SK-N-SH (cell line): Measurements from ENCODE around the gene GPN2. TPM values are rescaled to one million over a fixed set of nuclear protein-coding genes. Genes with fewer than 3 reads are reported as not detected.

Experiments
- CTCF ChIA-PET: fragments of 300-600, 350-600 bp; formaldehyde crosslinking; extraction: SDS; loops from one replicate; lab custom pipeline; 2021; lab: Yijun Ruan, JAX
- POLR2A ChIA-PET: fragments of 350-600 bp; sonication (Branson Sonifier 250); formaldehyde crosslinking; extraction: SDS; loops from one replicate; lab custom pipeline; 2020; ENCODE audit warnings: antibody characterized with exemption, inconsistent platforms; lab: Yijun Ruan, JAX
- DNase-seq: peaks from one replicate; pipeline ENCODE4 v3.0.0; 2012
- H2AFZ ChIP-seq: fragments of 200-600 bp; sonication (generic); 2 replicates; pipeline ENCODE4 v1.8.1; 2016; ENCODE audit warnings: antibody characterized with exemption, mild to moderate bottlenecking, low read depth
- H3F3A ChIP-seq: fragments of 200-600 bp; sonication (generic); replicated peaks from 2 replicates; pipeline ENCODE3; 2016; ENCODE audit warnings: antibody characterized with exemption, mild to moderate bottlenecking; ENCODE audit not compliant: insufficient read depth
- H3K27ac ChIP-seq, 2 experiments: fragments of 200-500 bp in 1 of 2; fragments of 200-600 bp in 1 of 2; sonication (Bioruptor generic) in 1 of 2; sonication (generic), shearing (Covaris generic) in 1 of 2; 2 replicates each; pipeline versions ENCODE4 v1.5.1 to v1.6.1; 2014 to 2016; ENCODE audit warnings: low read depth in 2 of 2, inconsistent platforms in 1 of 2, low read length in 1 of 2, mild to moderate bottlenecking in 1 of 2, mixed read lengths in 1 of 2
- H3K27me3 ChIP-seq: fragments of 200-600 bp; sonication (generic), shearing (Covaris generic); 2 replicates; pipeline ENCODE4 v1.6.1; 2016; ENCODE audit warnings: mixed run types; ENCODE audit not compliant: insufficient read depth
- H3K36me3 ChIP-seq, 2 experiments: fragments of 200-500 bp in 1 of 2; fragments of 200-600 bp in 1 of 2; sonication (Bioruptor generic) in 1 of 2; sonication (generic) in 1 of 2; replicated peaks in 1 of 2; 2 replicates each; pipeline versions ENCODE3 to v1.5.1; 2014 to 2016; ENCODE audit warnings: low read length in 1 of 2, mild to moderate bottlenecking in 1 of 2; ENCODE audit not compliant: insufficient read depth in 2 of 2, control insufficient read depth in 1 of 2
- H3K4me1 ChIP-seq, 2 experiments: fragments of 200-500 bp in 1 of 2; fragments of 200-600 bp in 1 of 2; sonication (Bioruptor generic) in 1 of 2; sonication (generic), shearing (Covaris generic) in 1 of 2; 2 replicates each; pipeline versions ENCODE4 v1.5.1 to v1.6.1; 2014 to 2016; ENCODE audit warnings: low read depth in 1 of 2, low read length in 1 of 2, mixed run types in 1 of 2; ENCODE audit not compliant: insufficient read depth in 2 of 2, control insufficient read depth in 1 of 2
- H3K4me2 ChIP-seq: fragments of 200-600 bp; sonication (generic), shearing (Covaris generic); 2 replicates; pipeline ENCODE4 v1.6.1; 2017; ENCODE audit warnings: mixed run types
- H3K4me3 ChIP-seq, 2 experiments: fragments of 200-500 bp in 1 of 2; fragments of 200-600 bp in 1 of 2; sonication (Bioruptor generic) in 1 of 2; sonication (generic), shearing (Covaris generic) in 1 of 2; 2 replicates each; pipeline versions ENCODE4 v1.5.1 to v1.8.1; 2014 to 2016; ENCODE audit warnings: low read depth in 2 of 2, inconsistent platforms in 1 of 2, low read length in 1 of 2, mild to moderate bottlenecking in 1 of 2, mixed read lengths in 1 of 2, moderate library complexity in 1 of 2
- H3K79me2 ChIP-seq: fragments of 200-600 bp; sonication (generic); 2 replicates; pipeline ENCODE4 v1.8.1; 2017; ENCODE audit warnings: mild to moderate bottlenecking; ENCODE audit not compliant: insufficient read depth
- H3K9ac ChIP-seq: fragments of 200-600 bp; sonication (generic); 2 replicates; pipeline ENCODE4 v1.6.1; 2017; ENCODE audit warnings: mixed run types
- H3K9me2 ChIP-seq: fragments of 200-600 bp; sonication (generic); 2 replicates; pipeline ENCODE4 v1.6.1; 2017; ENCODE audit warnings: mixed run types
- H3K9me3 ChIP-seq: fragments of 200-600 bp; sonication (generic); 2 replicates; pipeline ENCODE4 v1.6.1; 2017; ENCODE audit warnings: mixed run types, mild to moderate bottlenecking, moderate library complexity
- H4K20me1 ChIP-seq: fragments of 200-600 bp; sonication (generic); 2 replicates; pipeline ENCODE4 v1.6.1; 2017; ENCODE audit warnings: mild to moderate bottlenecking, mixed run types; ENCODE audit not compliant: insufficient read depth
- ELF1 ChIP-seq: IDR thresholded peaks from 2 replicates; pipeline ENCODE4 v1.4.0; 2012
- EP300 ChIP-seq, 2 experiments: IDR thresholded peaks; 2 replicates each; pipeline versions ENCODE4 v1.4.0 to v1.6.1; 2012; ENCODE audit warnings: borderline replicate concordance in 1 of 2, low read depth in 1 of 2, low read length in 1 of 2
- EZH2phosphoT487 ChIP-seq: fragments of 200-600 bp; sonication (generic); IDR thresholded peaks from 2 replicates; pipeline ENCODE4 v1.6.1; 2017; ENCODE audit warnings: low read depth, mixed run types, mild to moderate bottlenecking, antibody characterized with exemption, moderate library complexity, borderline replicate concordance
- FOSL2 ChIP-seq: IDR thresholded peaks from 2 replicates; pipeline ENCODE4 v1.4.0; 2012; ENCODE audit warnings: low read depth, mild to moderate bottlenecking, moderate library complexity, borderline replicate concordance
- GATA2 ChIP-seq: sonication (generic); formaldehyde crosslinking; IDR thresholded peaks from 2 replicates; pipeline ENCODE4 v1.5.0; 2020; ENCODE audit warnings: mild to moderate bottlenecking, missing genetic modification reagents
- MXI1 ChIP-seq: IDR thresholded peaks from 2 replicates; pipeline ENCODE4 v1.6.1; 2012; ENCODE audit warnings: mild to moderate bottlenecking, low read depth, low read length, improper control_type of control experiment
- NFIC ChIP-seq: IDR thresholded peaks from 2 replicates; pipeline ENCODE4 v1.4.0; 2012; ENCODE audit warnings: borderline replicate concordance
- POLR2AphosphoS5 ChIP-seq: IDR thresholded peaks from 2 replicates; pipeline ENCODE4 v1.6.1; 2012; ENCODE audit warnings: low read depth, low read length
- RAD21 ChIP-seq: IDR thresholded peaks from 2 replicates; pipeline ENCODE4 v1.6.1; 2012; ENCODE audit warnings: mild to moderate bottlenecking, low read length
- SIN3A ChIP-seq: IDR thresholded peaks from 2 replicates; pipeline ENCODE4 v1.6.1; 2012; ENCODE audit warnings: low read depth, mild to moderate bottlenecking, low read length, moderate library complexity, borderline replicate concordance
- SMC3 ChIP-seq: IDR thresholded peaks from 2 replicates; pipeline ENCODE4 v1.6.1; 2012; ENCODE audit warnings: low read depth, low read length, improper control_type of control experiment
- TAF1 ChIP-seq: IDR thresholded peaks from 2 replicates; pipeline ENCODE4 v1.6.1; 2012; ENCODE audit warnings: low read depth, mild to moderate bottlenecking, low read length, moderate library complexity, borderline replicate concordance
- TEAD4 ChIP-seq: IDR thresholded peaks from 2 replicates; pipeline ENCODE4 v1.4.0; 2012; ENCODE audit warnings: mild to moderate bottlenecking, borderline replicate concordance; ENCODE audit not compliant: insufficient read depth
- YY1 ChIP-seq: IDR thresholded peaks from 2 replicates; pipeline ENCODE4 v1.4.0; 2012; ENCODE audit warnings: low read depth, mild to moderate bottlenecking
- WGBS: methylation state at CpG from one replicate; pipeline ENCODE4 v1.1.6; 2017; ENCODE audit warnings: low lambda C conversion rate; 5-methylcytosine and 5-hydroxymethylcytosine counted together
- polyA plus RNA-seq, 3 experiments: library from polyadenylated mRNA; depleted of rRNA; stranded (reverse); fragments of >200 nt; gene quantifications; 2 replicates each; pipeline ENCODE4 v1.2.3, GENCODE V29; 2012
- TF ChIP-seq, protein P1 (sequence below): IDR thresholded peaks from 2 replicates; pipeline ENCODE4 v1.4.0; 2012; ENCODE audit warnings: low read depth
- TF ChIP-seq, protein P2 (sequence below): IDR thresholded peaks from 2 replicates; pipeline ENCODE4 v1.6.1; 2012; ENCODE audit warnings: mild to moderate bottlenecking, low read depth, low read length, moderate library complexity
- TF ChIP-seq, protein P3 (sequence below): IDR thresholded peaks from 2 replicates; pipeline ENCODE4; 2012
- TF ChIP-seq, protein P4 (sequence below): IDR thresholded peaks from 2 replicates; pipeline ENCODE4 v1.4.0; 2012; ENCODE audit warnings: low read depth, borderline replicate concordance

Gene GPN2
- polyA plus RNA-seq, 1 of the 3 experiments (the other 2 are of a cell fraction): 24.0 TPM

DNA sequence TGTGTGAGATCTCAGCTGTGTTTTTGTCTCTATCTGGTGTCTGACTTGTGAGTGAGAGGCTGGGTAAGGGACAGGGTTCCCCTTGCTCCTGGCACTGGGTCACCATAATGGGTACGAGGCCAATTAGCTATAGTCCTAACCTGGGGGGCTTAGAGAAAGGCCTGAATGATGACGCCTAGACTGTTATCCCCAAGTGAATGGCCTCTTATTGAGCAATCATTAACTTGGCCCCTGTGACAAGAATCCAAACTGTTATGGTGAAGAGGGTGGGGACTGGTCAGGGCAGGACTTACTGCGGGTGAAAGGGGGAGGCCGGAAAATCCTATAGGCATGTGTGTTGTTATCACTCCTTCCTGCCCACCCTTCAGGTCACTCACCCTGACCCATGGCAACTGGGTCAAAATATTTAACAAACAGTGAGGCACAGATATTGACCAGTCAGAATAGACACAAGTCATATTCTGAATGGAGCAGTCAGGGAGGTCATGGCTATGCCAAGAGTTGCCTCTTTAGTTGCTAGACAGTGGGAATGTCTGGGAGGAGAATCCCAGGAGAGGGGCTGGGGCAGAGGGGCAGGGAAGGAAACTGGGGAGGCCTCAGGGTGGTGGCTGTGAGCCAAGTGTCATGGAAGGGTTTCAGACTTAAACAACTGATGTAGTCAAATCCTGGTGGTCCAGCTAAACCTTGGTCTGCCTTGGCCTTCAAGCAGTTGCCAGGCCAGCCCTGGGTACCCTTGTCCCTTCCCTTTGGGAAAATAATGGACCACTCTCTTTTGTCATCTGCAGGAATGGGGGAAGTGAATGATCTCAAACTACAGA, 20.5 kb upstream of the GPN2 start:
- Histone ChIP-seq H3K9me3 (no peaks in the 10 kb centered on the region), H3K4me3 (no peak overlapping the region), H3K4me2 (no peak overlapping the region), H3K27me3 (no peaks in the 10 kb centered on the region; the same call in 1 of the 2 replicates), H3F3A (no peaks in the 10 kb centered on the region), H3K79me2 (no peaks in the 10 kb centered on the region), H2AFZ (no peak overlapping the region), H3K9me2 (no peaks in the 10 kb centered on the region), H4K20me1 (no peaks in the 10 kb centered on the region), H3K27ac (no peak overlapping the region)
- 74% methylated on average over 4 of the region's 4 CpGs for WGBS
- ChIA-PET CTCF (no interaction called here), POLR2A (no interaction called here)
- DNase-seq: no peak
- TF ChIP-seq ELF1 (no peak), EZH2phosphoT487 (no peak), GATA2 (CRISPR knock-in tag) (no peak), RAD21 (no peak), YY1 (no peak), POLR2AphosphoS5 (no peak), TAF1 (no peak), EP300 (IDR thresholded peaks at IDR 0.05; ENCODE audit: borderline replicate concordance in 1 of 2, low read depth in 1 of 2, low read length in 1 of 2) (no peak), MXI1 (no peak), NFIC (no peak), TEAD4 (no peak), SIN3A (no peak), FOSL2 (no peak), SMC3 (no peak)
- TF ChIP-seq, protein P1, sequence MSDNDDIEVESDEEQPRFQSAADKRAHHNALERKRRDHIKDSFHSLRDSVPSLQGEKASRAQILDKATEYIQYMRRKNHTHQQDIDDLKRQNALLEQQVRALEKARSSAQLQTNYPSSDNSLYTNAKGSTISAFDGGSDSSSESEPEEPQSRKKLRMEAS: no peak
- TF ChIP-seq, protein P2, sequence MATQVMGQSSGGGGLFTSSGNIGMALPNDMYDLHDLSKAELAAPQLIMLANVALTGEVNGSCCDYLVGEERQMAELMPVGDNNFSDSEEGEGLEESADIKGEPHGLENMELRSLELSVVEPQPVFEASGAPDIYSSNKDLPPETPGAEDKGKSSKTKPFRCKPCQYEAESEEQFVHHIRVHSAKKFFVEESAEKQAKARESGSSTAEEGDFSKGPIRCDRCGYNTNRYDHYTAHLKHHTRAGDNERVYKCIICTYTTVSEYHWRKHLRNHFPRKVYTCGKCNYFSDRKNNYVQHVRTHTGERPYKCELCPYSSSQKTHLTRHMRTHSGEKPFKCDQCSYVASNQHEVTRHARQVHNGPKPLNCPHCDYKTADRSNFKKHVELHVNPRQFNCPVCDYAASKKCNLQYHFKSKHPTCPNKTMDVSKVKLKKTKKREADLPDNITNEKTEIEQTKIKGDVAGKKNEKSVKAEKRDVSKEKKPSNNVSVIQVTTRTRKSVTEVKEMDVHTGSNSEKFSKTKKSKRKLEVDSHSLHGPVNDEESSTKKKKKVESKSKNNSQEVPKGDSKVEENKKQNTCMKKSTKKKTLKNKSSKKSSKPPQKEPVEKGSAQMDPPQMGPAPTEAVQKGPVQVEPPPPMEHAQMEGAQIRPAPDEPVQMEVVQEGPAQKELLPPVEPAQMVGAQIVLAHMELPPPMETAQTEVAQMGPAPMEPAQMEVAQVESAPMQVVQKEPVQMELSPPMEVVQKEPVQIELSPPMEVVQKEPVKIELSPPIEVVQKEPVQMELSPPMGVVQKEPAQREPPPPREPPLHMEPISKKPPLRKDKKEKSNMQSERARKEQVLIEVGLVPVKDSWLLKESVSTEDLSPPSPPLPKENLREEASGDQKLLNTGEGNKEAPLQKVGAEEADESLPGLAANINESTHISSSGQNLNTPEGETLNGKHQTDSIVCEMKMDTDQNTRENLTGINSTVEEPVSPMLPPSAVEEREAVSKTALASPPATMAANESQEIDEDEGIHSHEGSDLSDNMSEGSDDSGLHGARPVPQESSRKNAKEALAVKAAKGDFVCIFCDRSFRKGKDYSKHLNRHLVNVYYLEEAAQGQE: no peak
- TF ChIP-seq, protein P3, sequence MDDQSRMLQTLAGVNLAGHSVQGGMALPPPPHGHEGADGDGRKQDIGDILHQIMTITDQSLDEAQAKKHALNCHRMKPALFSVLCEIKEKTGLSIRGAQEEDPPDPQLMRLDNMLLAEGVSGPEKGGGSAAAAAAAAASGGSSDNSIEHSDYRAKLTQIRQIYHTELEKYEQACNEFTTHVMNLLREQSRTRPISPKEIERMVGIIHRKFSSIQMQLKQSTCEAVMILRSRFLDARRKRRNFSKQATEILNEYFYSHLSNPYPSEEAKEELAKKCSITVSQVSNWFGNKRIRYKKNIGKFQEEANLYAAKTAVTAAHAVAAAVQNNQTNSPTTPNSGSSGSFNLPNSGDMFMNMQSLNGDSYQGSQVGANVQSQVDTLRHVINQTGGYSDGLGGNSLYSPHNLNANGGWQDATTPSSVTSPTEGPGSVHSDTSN: no peak
- TF ChIP-seq, protein P4, sequence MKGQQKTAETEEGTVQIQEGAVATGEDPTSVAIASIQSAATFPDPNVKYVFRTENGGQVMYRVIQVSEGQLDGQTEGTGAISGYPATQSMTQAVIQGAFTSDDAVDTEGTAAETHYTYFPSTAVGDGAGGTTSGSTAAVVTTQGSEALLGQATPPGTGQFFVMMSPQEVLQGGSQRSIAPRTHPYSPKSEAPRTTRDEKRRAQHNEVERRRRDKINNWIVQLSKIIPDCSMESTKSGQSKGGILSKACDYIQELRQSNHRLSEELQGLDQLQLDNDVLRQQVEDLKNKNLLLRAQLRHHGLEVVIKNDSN: no peak
- TF ChIP-seq, all 33 proteins: peak for 0
- no peak overlapping the region for H3K9ac ChIP-seq
- peaks cover 0 to 8% of the 10 kb centered on the region in 2 experiments; a peak in 1 of 4 replicates for H3K4me1 ChIP-seq
- no peaks in the 10 kb centered on the region for H3K36me3 ChIP-seq
